ENCODE data around the gene KLHL35. TPM values are rescaled to one million over a fixed set of nuclear protein-coding genes. Genes with fewer than 3 reads are reported as not detected.

The KLHL35 gene
- total RNA-seq, 4 donors from 2014 or later = 1.6 TPM; not detected in 3

DNA sequence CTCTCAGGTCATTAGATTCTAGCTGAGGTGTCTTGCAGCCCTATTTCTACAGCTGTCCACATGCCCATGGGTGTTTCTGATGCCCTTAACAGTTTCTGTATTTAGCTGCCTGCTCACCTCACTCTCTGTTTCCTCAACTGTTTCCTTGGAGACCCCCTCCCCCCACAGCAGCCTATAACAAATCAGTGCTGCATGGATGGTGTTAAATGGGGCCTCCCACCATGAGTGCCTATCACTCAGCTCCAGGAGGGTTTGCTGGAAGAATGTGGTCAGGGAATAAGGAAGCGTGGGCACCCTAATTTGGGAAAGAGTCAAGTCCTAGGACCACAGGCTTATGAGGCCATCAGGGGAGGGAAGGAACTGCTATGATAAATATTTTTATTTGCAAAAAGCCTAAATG, 8.6 kb downstream of the KLHL35 start:
- Histone ChIP-seq H3K27me3 (peaks cover 0 to 4% of the 10 kb centered on the region in 2 donors), H3K27ac (no peak overlapping the region), H3K4me3 (no peak overlapping the region), H3K9me3 (peaks cover 0 to 2% (median 0%) of the 10 kb centered on the region in 4 donors), H3K4me1 (no peaks in the 10 kb centered on the region), H3K36me3 (no peaks in the 10 kb centered on the region)
- no peak for DNase-seq
- TF ChIP-seq, protein P1, sequence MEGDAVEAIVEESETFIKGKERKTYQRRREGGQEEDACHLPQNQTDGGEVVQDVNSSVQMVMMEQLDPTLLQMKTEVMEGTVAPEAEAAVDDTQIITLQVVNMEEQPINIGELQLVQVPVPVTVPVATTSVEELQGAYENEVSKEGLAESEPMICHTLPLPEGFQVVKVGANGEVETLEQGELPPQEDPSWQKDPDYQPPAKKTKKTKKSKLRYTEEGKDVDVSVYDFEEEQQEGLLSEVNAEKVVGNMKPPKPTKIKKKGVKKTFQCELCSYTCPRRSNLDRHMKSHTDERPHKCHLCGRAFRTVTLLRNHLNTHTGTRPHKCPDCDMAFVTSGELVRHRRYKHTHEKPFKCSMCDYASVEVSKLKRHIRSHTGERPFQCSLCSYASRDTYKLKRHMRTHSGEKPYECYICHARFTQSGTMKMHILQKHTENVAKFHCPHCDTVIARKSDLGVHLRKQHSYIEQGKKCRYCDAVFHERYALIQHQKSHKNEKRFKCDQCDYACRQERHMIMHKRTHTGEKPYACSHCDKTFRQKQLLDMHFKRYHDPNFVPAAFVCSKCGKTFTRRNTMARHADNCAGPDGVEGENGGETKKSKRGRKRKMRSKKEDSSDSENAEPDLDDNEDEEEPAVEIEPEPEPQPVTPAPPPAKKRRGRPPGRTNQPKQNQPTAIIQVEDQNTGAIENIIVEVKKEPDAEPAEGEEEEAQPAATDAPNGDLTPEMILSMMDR (IDR thresholded peaks at IDR 0.05) = no peak
- TF ChIP-seq POLR2A (IDR thresholded peaks at IDR 0.05) = no peak

DNA sequence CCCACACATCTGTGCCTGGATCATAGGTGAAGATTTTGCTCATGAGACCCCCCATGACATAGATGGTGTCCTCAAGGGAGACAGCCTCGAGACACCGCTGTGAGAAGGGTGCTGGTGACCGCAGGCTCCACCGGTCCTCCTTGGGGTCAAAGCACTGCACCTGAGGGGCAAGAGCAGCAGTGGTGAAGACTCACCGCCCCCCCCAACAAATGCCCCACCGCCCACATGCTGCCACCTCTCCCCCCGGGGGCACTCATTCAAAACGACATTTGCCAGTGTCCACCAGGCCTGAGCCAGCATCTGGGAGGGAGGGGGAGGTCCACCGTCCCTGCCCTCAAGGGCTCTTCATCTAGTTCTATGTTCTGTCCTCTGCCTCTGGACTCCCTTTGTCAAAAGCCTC, 9.3 kb downstream of the KLHL35 start:
- DNase-seq = no peak
- Histone ChIP-seq H3K4me3 (no peak overlapping the region), H3K27ac (no peak overlapping the region), H3K9me3 (no peaks in the 10 kb centered on the region), H3K4me1 (no peaks in the 10 kb centered on the region), H3K27me3 (no peaks in the 10 kb centered on the region), H3K36me3 (no peaks in the 10 kb centered on the region)
- TF ChIP-seq, protein P1 (IDR thresholded peaks at IDR 0.05) = no peak
- TF ChIP-seq POLR2A (IDR thresholded peaks at IDR 0.05) = no peak

DNA sequence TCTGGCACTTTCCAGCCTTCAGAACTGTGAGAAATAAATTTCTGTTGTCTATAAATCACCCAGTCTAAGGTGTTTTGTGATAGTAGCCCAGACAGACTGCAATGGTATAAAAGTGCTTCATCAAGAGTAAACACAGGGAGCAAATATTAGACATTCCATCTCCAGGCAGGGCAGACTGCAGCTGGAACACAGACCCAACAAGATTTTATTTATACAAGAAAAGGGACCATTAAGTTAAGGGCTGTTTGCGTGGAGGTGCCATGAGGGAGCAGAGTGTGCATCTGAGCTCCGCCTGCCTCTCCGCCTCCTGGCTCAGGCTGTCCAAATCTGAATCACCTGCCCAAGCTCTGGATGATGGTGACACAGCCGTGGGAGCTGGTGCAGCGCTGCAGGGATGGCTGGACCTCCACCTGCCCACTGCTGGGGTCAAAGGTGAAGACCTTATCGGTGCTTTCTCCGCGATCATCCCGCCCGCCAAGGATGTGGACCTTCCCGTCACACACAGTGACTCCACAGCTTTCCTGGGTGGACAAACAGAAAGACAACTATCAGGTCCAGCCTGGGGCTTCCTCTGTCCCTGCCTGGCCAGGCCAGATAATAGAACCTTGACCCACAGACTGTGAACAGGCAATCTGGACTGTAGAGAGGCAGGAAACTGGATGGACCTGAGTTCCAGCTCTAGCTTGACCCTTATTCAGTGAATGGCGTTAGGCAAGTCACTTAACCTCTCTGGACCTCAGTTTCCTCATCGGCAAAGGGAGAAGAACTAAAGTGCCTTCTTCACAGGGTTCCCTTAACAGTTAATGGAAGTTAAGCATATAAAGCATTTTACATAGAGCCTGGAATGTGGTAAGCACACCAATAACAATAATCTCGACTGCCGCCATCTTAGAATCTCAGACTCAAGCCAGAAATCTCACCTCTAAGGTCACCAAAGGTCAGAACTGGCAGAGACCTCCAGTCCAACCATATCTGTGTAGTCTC, 10.5 kb downstream of the KLHL35 start:
- H3K4me3 ChIP-seq = no peak overlapping the region
- H3K9me3 ChIP-seq = no peaks in the 10 kb centered on the region
- H3K36me3 ChIP-seq = no peaks in the 10 kb centered on the region
- TF ChIP-seq, protein P1 (IDR thresholded peaks at IDR 0.05) = no peak
- no peak for TF ChIP-seq POLR2A (IDR thresholded peaks at IDR 0.05)
- no peaks in the 10 kb centered on the region for H3K4me1 ChIP-seq
- no peaks in the 10 kb centered on the region for H3K27me3 ChIP-seq
- DNase-seq = peak in 1 of 3 donors; percentile 12
- H3K27ac ChIP-seq = no peak overlapping the region

GRCh38 chr11:75421902-75422247, 11.1 kb downstream of the KLHL35 start:
- no peaks in the 10 kb centered on the region for H3K9me3 ChIP-seq
- H3K27ac ChIP-seq = no peak overlapping the region
- H3K27me3 ChIP-seq = no peaks in the 10 kb centered on the region
- no peak for DNase-seq
- TF ChIP-seq, protein P1 (IDR thresholded peaks at IDR 0.05) = no peak
- TF ChIP-seq POLR2A (IDR thresholded peaks at IDR 0.05) = no peak
- no peaks in the 10 kb centered on the region for H3K36me3 ChIP-seq
- no peak overlapping the region for H3K4me3 ChIP-seq
- H3K4me1 ChIP-seq = no peaks in the 10 kb centered on the region

DNA sequence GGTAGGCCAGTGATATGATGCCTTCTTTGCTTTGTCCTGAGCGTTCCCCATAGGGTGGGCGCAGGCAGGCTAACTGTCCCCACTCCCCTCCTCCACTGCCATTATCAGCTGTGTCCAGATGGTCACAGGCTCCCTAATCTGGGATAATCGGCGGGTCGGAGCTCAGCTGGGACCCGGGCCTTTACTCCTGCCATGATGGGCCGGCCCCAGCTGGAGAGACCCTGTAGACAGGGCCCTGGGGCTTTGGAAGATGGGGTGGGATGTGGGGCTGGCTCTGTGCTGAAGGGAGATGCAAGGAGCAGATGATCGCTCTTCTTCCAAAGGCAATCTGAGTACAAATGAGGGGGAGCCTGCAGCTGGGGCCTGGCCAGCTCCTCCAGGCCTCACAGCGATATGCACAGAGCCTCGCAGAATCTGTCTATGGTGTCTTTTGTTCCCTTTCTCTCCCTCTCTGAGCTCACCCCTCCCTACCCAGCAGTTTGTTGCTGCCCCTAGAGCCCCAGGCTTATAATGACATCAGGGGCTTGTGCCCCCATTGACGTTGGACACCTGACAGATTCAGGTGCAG, 11.9 kb downstream of the KLHL35 start:
- no peak for DNase-seq
- H3K27me3 ChIP-seq = no peaks in the 10 kb centered on the region
- no peaks in the 10 kb centered on the region for H3K36me3 ChIP-seq
- H3K27ac ChIP-seq = no peak overlapping the region
- H3K4me1 ChIP-seq = no peaks in the 10 kb centered on the region
- no peak for TF ChIP-seq POLR2A (IDR thresholded peaks at IDR 0.05)
- TF ChIP-seq, protein P1 (IDR thresholded peaks at IDR 0.05) = no peak
- no peaks in the 10 kb centered on the region for H3K9me3 ChIP-seq
- H3K4me3 ChIP-seq = no peak overlapping the region
